ENCODE data around the gene ATIC. TPM values are rescaled to one million over a fixed set of nuclear protein-coding genes. Genes with fewer than 3 reads are reported as not detected.

The ATIC gene
- total RNA-seq, 1 experiment from 2014 or later, result 36.6 TPM

GRCh38 chr2:215382480-215382879 is 70.6 kb downstream of the ATIC start:
- no peak overlapping the region for H3K4me3 ChIP-seq (ENCODE audit: insufficient read depth, low read depth, low read length)
- peaks cover 8% of the 10 kb centered on the region for H3K36me3 ChIP-seq (replicated peaks; ENCODE audit: control insufficient read depth, insufficient read depth, low read length)
- H3K27me3 ChIP-seq (ENCODE audit: control insufficient read depth, insufficient read depth, low read length), result no peaks in the 10 kb centered on the region
- DNase-seq, result no peak

- no peak for DNase-seq
- Histone ChIP-seq H3K27me3 (ENCODE audit: control insufficient read depth, insufficient read depth, low read length) (no peaks in the 10 kb centered on the region), H3K36me3 (replicated peaks; ENCODE audit: control insufficient read depth, insufficient read depth, low read length) (peaks cover 9% of the 10 kb centered on the region), H3K4me3 (ENCODE audit: insufficient read depth, low read depth, low read length) (no peak overlapping the region)
Observed at GRCh38 chr2:215383652-215384279, 71.9 kb downstream of the ATIC start.

- H3K4me3 ChIP-seq (ENCODE audit: insufficient read depth, low read depth, low read length), result no peak overlapping the region
- no peaks in the 10 kb centered on the region for H3K27me3 ChIP-seq (ENCODE audit: control insufficient read depth, insufficient read depth, low read length)
- peaks cover 9% of the 10 kb centered on the region for H3K36me3 ChIP-seq (replicated peaks; ENCODE audit: control insufficient read depth, insufficient read depth, low read length)
- DNase-seq, result no peak
Observed at GRCh38 chr2:215384710-215385109, 72.9 kb downstream of the ATIC start.

GRCh38 chr2:215386566-215386965 is 74.7 kb downstream of the ATIC start:
- no peak for DNase-seq
- Histone ChIP-seq H3K4me3 (ENCODE audit: insufficient read depth, low read depth, low read length) (no peak overlapping the region), H3K27me3 (ENCODE audit: control insufficient read depth, insufficient read depth, low read length) (no peaks in the 10 kb centered on the region), H3K36me3 (replicated peaks; ENCODE audit: control insufficient read depth, insufficient read depth, low read length) (peaks cover 9% of the 10 kb centered on the region)

GRCh38 chr2:215388002-215388728 is 76.3 kb downstream of the ATIC start:
- Histone ChIP-seq H3K27me3 (ENCODE audit: control insufficient read depth, insufficient read depth, low read length) (no peaks in the 10 kb centered on the region), H3K36me3 (replicated peaks; ENCODE audit: control insufficient read depth, insufficient read depth, low read length) (peaks cover 8% of the 10 kb centered on the region), H3K4me3 (ENCODE audit: insufficient read depth, low read depth, low read length) (no peak overlapping the region)
- DNase-seq, result no peak

GRCh38 chr2:215390550-215390913 is 78.7 kb downstream of the ATIC start:
- peaks cover 7% of the 10 kb centered on the region for H3K36me3 ChIP-seq (replicated peaks; ENCODE audit: control insufficient read depth, insufficient read depth, low read length)
- DNase-seq, result no peak

GRCh38 chr2:215391531-215391930 is 79.7 kb downstream of the ATIC start:
- peaks cover 7% of the 10 kb centered on the region for H3K36me3 ChIP-seq (replicated peaks; ENCODE audit: control insufficient read depth, insufficient read depth, low read length)
- DNase-seq, result no peak
- no peak overlapping the region for H3K4me3 ChIP-seq (ENCODE audit: insufficient read depth, low read depth, low read length)
- no peaks in the 10 kb centered on the region for H3K27me3 ChIP-seq (ENCODE audit: control insufficient read depth, insufficient read depth, low read length)

More at GRCh38 chr2:215390550-215390913, 78.7 kb downstream of the ATIC start:
- Histone ChIP-seq H3K4me3 (ENCODE audit: insufficient read depth, low read depth, low read length) (no peak overlapping the region), H3K27me3 (ENCODE audit: control insufficient read depth, insufficient read depth, low read length) (no peaks in the 10 kb centered on the region)

GRCh38 chr2:215392164-215392563 is 80.3 kb downstream of the ATIC start:
- Histone ChIP-seq H3K36me3 (replicated peaks; ENCODE audit: control insufficient read depth, insufficient read depth, low read length) (peaks cover 9% of the 10 kb centered on the region), H3K4me3 (ENCODE audit: insufficient read depth, low read depth, low read length) (no peak overlapping the region), H3K27me3 (ENCODE audit: control insufficient read depth, insufficient read depth, low read length) (no peaks in the 10 kb centered on the region)
- DNase-seq, result no peak

- Histone ChIP-seq H3K36me3 (replicated peaks; ENCODE audit: control insufficient read depth, insufficient read depth, low read length) (peaks cover 9% of the 10 kb centered on the region), H3K27me3 (ENCODE audit: control insufficient read depth, insufficient read depth, low read length) (no peaks in the 10 kb centered on the region), H3K4me3 (ENCODE audit: insufficient read depth, low read depth, low read length) (no peak overlapping the region)
- no peak for DNase-seq
Observed at GRCh38 chr2:215392687-215393270, 80.9 kb downstream of the ATIC start.

- no peak for DNase-seq
- Histone ChIP-seq H3K4me3 (ENCODE audit: insufficient read depth, low read depth, low read length) (no peak overlapping the region), H3K36me3 (replicated peaks; ENCODE audit: control insufficient read depth, insufficient read depth, low read length) (peaks cover 9% of the 10 kb centered on the region), H3K27me3 (ENCODE audit: control insufficient read depth, insufficient read depth, low read length) (no peaks in the 10 kb centered on the region)
Observed at GRCh38 chr2:215394102-215394805, 82.4 kb downstream of the ATIC start.

- no peak overlapping the region for H3K4me3 ChIP-seq (ENCODE audit: insufficient read depth, low read depth, low read length)
- H3K36me3 ChIP-seq (replicated peaks; ENCODE audit: control insufficient read depth, insufficient read depth, low read length), result peaks cover 9% of the 10 kb centered on the region
- H3K27me3 ChIP-seq (ENCODE audit: control insufficient read depth, insufficient read depth, low read length), result no peaks in the 10 kb centered on the region
- DNase-seq, result no peak
Observed at GRCh38 chr2:215395687-215396460, 84.0 kb downstream of the ATIC start.

- Histone ChIP-seq H3K36me3 (replicated peaks; ENCODE audit: control insufficient read depth, insufficient read depth, low read length) (peaks cover 9% of the 10 kb centered on the region), H3K27me3 (ENCODE audit: control insufficient read depth, insufficient read depth, low read length) (no peaks in the 10 kb centered on the region), H3K4me3 (ENCODE audit: insufficient read depth, low read depth, low read length) (no peak overlapping the region)
- no peak for DNase-seq
Observed at GRCh38 chr2:215396595-215397313, 84.9 kb downstream of the ATIC start.

- peaks cover 7% of the 10 kb centered on the region for H3K36me3 ChIP-seq (replicated peaks; ENCODE audit: control insufficient read depth, insufficient read depth, low read length)
- no peak for DNase-seq
- H3K27me3 ChIP-seq (ENCODE audit: control insufficient read depth, insufficient read depth, low read length), result no peaks in the 10 kb centered on the region
- no peak overlapping the region for H3K4me3 ChIP-seq (ENCODE audit: insufficient read depth, low read depth, low read length)
Observed at GRCh38 chr2:215397632-215398341, 85.9 kb downstream of the ATIC start.

Data from H7 (cell line).